GM12878 (cell line): ENCODE data around the gene TOP1.

Source experiments
- BHLHE40 ChIP-seq, 2 experiments: fragments of 450-650 bp in 1 of 2; IDR thresholded peaks; 2 replicates each; pipeline ENCODE4 v1.6.1; 2011 to 2017; ENCODE audit warnings: low read depth in 2 of 2, borderline replicate concordance in 1 of 2, improper control_type of control experiment in 1 of 2, low read length in 1 of 2, mild to moderate bottlenecking in 1 of 2
- EZH2 ChIP-seq: IDR thresholded peaks from 2 replicates; pipeline ENCODE4 v1.6.1; 2012; ENCODE audit warnings: low read depth, mild to moderate bottlenecking, control low read depth, inconsistent platforms, low read length, borderline replicate concordance; ENCODE audit not compliant: control insufficient read depth
- FOS ChIP-seq: IDR thresholded peaks from 3 replicates; pipeline ENCODE4 v1.6.1; 2011; ENCODE audit warnings: borderline replicate concordance; ENCODE audit not compliant: insufficient read length; ENCODE audit errors: extremely low read depth
- MAX ChIP-seq: IDR thresholded peaks from 2 replicates; pipeline ENCODE4 v1.6.1; 2012; ENCODE audit warnings: low read depth, low read length, improper control_type of control experiment
- POLR2AphosphoS5 ChIP-seq: IDR thresholded peaks from 2 replicates; pipeline ENCODE4 v1.6.1; 2011; ENCODE audit warnings: mild to moderate bottlenecking, low read length, inconsistent platforms
- SMC3 ChIP-seq: IDR thresholded peaks from 2 replicates; pipeline ENCODE4 v1.6.1; 2011; ENCODE audit warnings: low read length, improper control_type of control experiment, borderline replicate concordance
- ZBED1 ChIP-seq: IDR thresholded peaks from 2 replicates; pipeline ENCODE4 v1.6.1; 2016; ENCODE audit warnings: borderline replicate concordance
- TF ChIP-seq, protein P1 (sequence below), 3 experiments: IDR thresholded peaks in 2 of 3; conservative IDR thresholded peaks in 1 of 3; 2 replicates each; pipeline ENCODE4 v1.5.1; 2011; ENCODE audit warnings: low read depth in 3 of 3, low read length in 3 of 3, mild to moderate bottlenecking in 3 of 3, control low read depth in 2 of 3, moderate library complexity in 2 of 3, inconsistent platforms in 1 of 3, mixed read lengths in 1 of 3; ENCODE audit not compliant: control insufficient read depth in 2 of 3, insufficient read depth in 1 of 3; ENCODE audit errors: extremely low read depth in 1 of 3

DNA sequence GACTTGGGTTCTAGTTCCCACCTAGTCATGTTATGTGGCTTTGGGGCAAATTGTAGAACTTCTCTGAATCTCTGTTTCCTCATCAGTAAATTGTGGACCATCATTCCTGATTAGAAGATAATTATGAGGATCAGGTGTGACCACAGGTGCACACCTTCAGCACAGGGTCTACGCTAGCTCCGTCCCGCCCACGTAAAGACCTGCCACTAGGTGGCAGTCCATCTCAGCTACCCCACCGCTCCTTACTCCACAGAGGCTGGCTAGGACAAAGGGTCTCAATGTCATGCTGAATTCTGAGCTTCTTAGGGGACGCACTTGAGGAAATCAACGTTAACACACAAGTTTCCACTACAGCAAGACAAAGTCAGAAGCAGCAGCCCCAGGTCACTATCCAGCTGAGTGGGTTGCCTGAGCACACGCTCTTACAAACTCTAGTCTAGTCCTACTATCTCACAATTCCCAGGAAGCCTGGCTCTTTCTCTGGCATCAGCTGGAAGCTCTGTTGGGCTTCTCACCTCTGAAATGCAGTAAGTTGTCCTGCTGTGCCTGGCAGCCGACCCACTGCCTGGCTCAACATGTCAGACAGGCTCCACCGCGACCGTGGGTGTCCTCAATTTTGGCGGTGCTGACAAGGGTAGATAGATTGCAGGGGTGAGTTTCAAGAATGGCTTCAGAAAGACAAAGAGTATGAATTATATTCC, 106.7 kb downstream of the TOP1 start:
- TF ChIP-seq FOS: no peak
- TF ChIP-seq EZH2: no peak
- TF ChIP-seq, protein P1, sequence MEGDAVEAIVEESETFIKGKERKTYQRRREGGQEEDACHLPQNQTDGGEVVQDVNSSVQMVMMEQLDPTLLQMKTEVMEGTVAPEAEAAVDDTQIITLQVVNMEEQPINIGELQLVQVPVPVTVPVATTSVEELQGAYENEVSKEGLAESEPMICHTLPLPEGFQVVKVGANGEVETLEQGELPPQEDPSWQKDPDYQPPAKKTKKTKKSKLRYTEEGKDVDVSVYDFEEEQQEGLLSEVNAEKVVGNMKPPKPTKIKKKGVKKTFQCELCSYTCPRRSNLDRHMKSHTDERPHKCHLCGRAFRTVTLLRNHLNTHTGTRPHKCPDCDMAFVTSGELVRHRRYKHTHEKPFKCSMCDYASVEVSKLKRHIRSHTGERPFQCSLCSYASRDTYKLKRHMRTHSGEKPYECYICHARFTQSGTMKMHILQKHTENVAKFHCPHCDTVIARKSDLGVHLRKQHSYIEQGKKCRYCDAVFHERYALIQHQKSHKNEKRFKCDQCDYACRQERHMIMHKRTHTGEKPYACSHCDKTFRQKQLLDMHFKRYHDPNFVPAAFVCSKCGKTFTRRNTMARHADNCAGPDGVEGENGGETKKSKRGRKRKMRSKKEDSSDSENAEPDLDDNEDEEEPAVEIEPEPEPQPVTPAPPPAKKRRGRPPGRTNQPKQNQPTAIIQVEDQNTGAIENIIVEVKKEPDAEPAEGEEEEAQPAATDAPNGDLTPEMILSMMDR (IDR thresholded peaks at IDR 0.05 in 2 of 3, conservative IDR thresholded peaks at IDR 0.05 in 1 of 3; ENCODE audit: control insufficient read depth in 2 of 3, extremely low read depth in 1 of 3, insufficient read depth in 1 of 3, low read depth in 3 of 3, low read length in 3 of 3): peak; percentile 80 to 88 (median 82)
- peak in 1 of 2 experiments; percentile 56; a peak in 2 of 4 replicates for TF ChIP-seq BHLHE40 (IDR thresholded peaks at IDR 0.05; ENCODE audit: borderline replicate concordance in 1 of 2, low read depth in 2 of 2, low read length in 1 of 2)
- no peak for TF ChIP-seq POLR2AphosphoS5
- no peak for TF ChIP-seq ZBED1
- peak; percentile 70; the same call in 1 of the 2 replicates for TF ChIP-seq SMC3
- no peak for TF ChIP-seq MAX
